ENCODE results near the gene RFX7.

RFX7 gene

GRCh38 chr15:56126409-56126808 lies 117.3 kb downstream of the RFX7 start:
- DNase-seq (ENCODE audit: low read depth) = no peak

- DNase-seq (ENCODE audit: low read depth) = no peak
Measured at GRCh38 chr15:56124391-56124790, 119.3 kb downstream of the RFX7 start.

GRCh38 chr15:56105855-56106254 lies 137.8 kb downstream of the RFX7 start:
- DNase-seq (ENCODE audit: low read depth) = no peak

GRCh38 chr15:56102441-56102840 lies 141.2 kb downstream of the RFX7 start:
- no peak for DNase-seq (ENCODE audit: low read depth)

GRCh38 chr15:56099311-56099710 lies 144.4 kb downstream of the RFX7 start:
- DNase-seq (ENCODE audit: low read depth) = no peak

GRCh38 chr15:56098195-56098863 lies 145.3 kb downstream of the RFX7 start:
- no peak for DNase-seq (ENCODE audit: low read depth)

GRCh38 chr15:56095406-56095805 lies 148.3 kb downstream of the RFX7 start:
- DNase-seq (ENCODE audit: low read depth) = no peak

GRCh38 chr15:56094171-56094570 lies 149.5 kb downstream of the RFX7 start:
- no peak for DNase-seq (ENCODE audit: low read depth)

GRCh38 chr15:56088389-56088788 lies 155.3 kb downstream of the RFX7 start:
- DNase-seq (ENCODE audit: low read depth) = no peak

GRCh38 chr15:56086566-56086965 lies 157.1 kb downstream of the RFX7 start:
- DNase-seq (ENCODE audit: low read depth) = no peak

GRCh38 chr15:56082263-56082761 lies 161.4 kb downstream of the RFX7 start:
- DNase-seq (ENCODE audit: low read depth) = no peak

GRCh38 chr15:56077081-56077480 lies 166.6 kb downstream of the RFX7 start:
- DNase-seq (ENCODE audit: low read depth) = no peak

GRCh38 chr15:56076640-56077039 lies 167.0 kb downstream of the RFX7 start:
- no peak for DNase-seq (ENCODE audit: low read depth)

GRCh38 chr15:56074481-56075265 lies 169.0 kb downstream of the RFX7 start:
- DNase-seq (ENCODE audit: low read depth) = no peak

GRCh38 chr15:56064152-56064551 lies 179.5 kb downstream of the RFX7 start:
- DNase-seq (ENCODE audit: low read depth) = no peak

- no peak for DNase-seq (ENCODE audit: low read depth)
Measured at GRCh38 chr15:56059716-56060115, 184.0 kb downstream of the RFX7 start.

- no peak for DNase-seq (ENCODE audit: low read depth)
Measured at GRCh38 chr15:56058986-56059385, 184.7 kb downstream of the RFX7 start.

GRCh38 chr15:56056626-56057025 lies 187.1 kb downstream of the RFX7 start:
- DNase-seq (ENCODE audit: low read depth) = no peak

- no peak for DNase-seq (ENCODE audit: low read depth)
Measured at GRCh38 chr15:56053046-56053400, 190.7 kb downstream of the RFX7 start.

- no peak for DNase-seq (ENCODE audit: low read depth)
Measured at GRCh38 chr15:56052395-56053045, 191.2 kb downstream of the RFX7 start.

- no peak for DNase-seq (ENCODE audit: low read depth)
Measured at GRCh38 chr15:56051676-56052075, 192.0 kb downstream of the RFX7 start.

GRCh38 chr15:56049577-56049976 lies 194.1 kb downstream of the RFX7 start:
- DNase-seq (ENCODE audit: low read depth) = no peak

GRCh38 chr15:56047354-56047753 lies 196.3 kb downstream of the RFX7 start:
- DNase-seq (ENCODE audit: low read depth) = no peak

Data from stimulated activated CD4-positive, alpha-beta T cell treated with anti-CD3 and anti-CD28 coated beads, Interleukin-2, amount 100 ng/mL, for 4 hours (primary cell).